WERI-Rb-1 (cell line): Measurements from ENCODE around the gene SNCG.

Experiments
- DNase-seq: peaks from one replicate; pipeline ENCODE4 v3.0.0-alpha.2; 2020
- H3K27ac ChIP-seq: fragments of 250-450 bp; sonication (Bioruptor Pico); 2 replicates; pipeline ENCODE4 v1.5.1; 2020; ENCODE audit warnings: mild to moderate bottlenecking, moderate library complexity
- H3K27me3 ChIP-seq: fragments of 250-450 bp; sonication (Bioruptor Pico); 2 replicates; pipeline ENCODE4 v1.5.1; 2021; ENCODE audit warnings: mild to moderate bottlenecking, low read depth, moderate library complexity; ENCODE audit not compliant: insufficient read depth, severe bottlenecking
- H3K36me3 ChIP-seq: fragments of 250-450 bp; sonication (Bioruptor Pico); 2 replicates; pipeline ENCODE4 v1.5.1; 2020; ENCODE audit warnings: mild to moderate bottlenecking, moderate library complexity
- H3K4me3 ChIP-seq: 2 replicates; pipeline ENCODE4 v1.5.1; 2011; ENCODE audit warnings: low read depth, mild to moderate bottlenecking, control low read depth, low read length
- H3K9me3 ChIP-seq: fragments of 250-450 bp; sonication (Bioruptor Pico); 2 replicates; pipeline ENCODE4 v1.5.1; 2021; ENCODE audit warnings: mild to moderate bottlenecking, moderate library complexity; ENCODE audit not compliant: severe bottlenecking
- TF ChIP-seq, protein P1 (sequence below): IDR thresholded peaks from 2 replicates; pipeline ENCODE4 v1.5.1; 2011; ENCODE audit warnings: low read depth, mild to moderate bottlenecking, control low read depth, inconsistent platforms, low read length

Gene SNCG

DNA sequence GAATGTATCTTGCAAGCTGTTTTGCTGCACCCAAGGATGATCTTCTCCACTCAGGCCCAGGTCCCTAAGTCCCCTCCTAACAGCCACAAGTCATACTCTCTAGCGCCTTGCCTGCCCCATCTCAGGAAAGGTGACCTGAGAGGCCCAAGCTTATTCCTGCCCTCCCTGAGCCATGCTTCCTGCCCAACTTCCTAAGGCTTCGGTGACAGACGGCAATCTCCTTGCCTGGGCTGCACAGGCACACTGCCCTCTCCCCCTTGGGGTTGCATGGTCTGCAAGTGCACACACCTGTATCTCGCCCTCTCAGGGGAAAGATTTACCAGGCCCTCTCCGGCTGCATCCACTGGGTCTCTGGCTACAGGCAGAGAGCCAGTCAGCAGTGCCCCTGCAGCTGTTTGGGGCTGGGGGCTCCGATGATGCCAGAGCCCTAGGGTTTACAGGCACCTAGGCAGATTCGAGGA, 9.1 kb downstream of the SNCG start:
- Histone ChIP-seq H3K4me3 (no peak overlapping the region), H3K36me3 (no peaks in the 10 kb centered on the region), H3K27me3 (no peaks in the 10 kb centered on the region), H3K9me3 (no peaks in the 10 kb centered on the region), H3K27ac (no peak overlapping the region; the same call in 1 of the 2 replicates)
- TF ChIP-seq, protein P1, sequence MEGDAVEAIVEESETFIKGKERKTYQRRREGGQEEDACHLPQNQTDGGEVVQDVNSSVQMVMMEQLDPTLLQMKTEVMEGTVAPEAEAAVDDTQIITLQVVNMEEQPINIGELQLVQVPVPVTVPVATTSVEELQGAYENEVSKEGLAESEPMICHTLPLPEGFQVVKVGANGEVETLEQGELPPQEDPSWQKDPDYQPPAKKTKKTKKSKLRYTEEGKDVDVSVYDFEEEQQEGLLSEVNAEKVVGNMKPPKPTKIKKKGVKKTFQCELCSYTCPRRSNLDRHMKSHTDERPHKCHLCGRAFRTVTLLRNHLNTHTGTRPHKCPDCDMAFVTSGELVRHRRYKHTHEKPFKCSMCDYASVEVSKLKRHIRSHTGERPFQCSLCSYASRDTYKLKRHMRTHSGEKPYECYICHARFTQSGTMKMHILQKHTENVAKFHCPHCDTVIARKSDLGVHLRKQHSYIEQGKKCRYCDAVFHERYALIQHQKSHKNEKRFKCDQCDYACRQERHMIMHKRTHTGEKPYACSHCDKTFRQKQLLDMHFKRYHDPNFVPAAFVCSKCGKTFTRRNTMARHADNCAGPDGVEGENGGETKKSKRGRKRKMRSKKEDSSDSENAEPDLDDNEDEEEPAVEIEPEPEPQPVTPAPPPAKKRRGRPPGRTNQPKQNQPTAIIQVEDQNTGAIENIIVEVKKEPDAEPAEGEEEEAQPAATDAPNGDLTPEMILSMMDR, result no peak
- DNase-seq, result no peak

DNA sequence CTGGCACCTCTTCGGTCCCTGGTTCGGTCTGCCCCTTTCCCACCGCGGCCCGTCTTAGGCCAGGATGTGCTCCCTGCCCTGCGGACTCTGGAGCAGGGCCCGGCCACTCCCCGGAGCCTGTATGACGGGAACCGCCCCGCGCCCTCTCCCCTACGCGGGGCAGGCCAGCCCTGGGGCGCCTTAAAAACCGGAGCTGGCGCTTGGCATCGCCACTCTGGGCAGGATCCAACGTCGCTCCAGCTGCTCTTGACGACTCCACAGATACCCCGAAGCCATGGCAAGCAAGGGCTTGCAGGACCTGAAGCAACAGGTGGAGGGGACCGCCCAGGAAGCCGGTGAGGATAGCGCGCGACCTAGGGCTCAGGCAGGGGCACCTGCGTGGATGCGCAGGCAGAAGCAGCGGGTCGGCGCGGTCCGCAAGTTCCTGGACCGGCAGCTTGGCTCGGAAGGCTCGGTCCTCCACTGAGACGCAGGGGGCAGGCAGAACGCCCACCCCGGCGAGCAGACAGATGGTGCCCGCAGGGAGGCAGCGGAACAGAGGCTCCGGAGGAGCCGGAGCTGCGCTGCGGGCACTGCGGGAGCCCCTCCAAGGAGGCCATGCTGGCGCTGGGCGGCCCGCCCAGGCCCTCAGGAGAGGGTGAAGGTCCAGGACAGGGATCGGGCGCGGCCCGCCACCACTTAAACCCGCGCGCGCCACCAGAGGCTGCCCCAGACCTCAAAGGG, 10.0 kb downstream of the SNCG start, which contains the start of gene ADIRF:
Gene ADIRF, plus strand, starts transcription at position 212 of the 723 bp plus-strand sequence. Its CDS starts 63 bp downstream, at position 275.
- Histone ChIP-seq H3K4me3 (no peak within 1 kb of the TSS), H3K27ac (no peak within 1 kb of the TSS; the same call in 1 of the 2 replicates), H3K27me3 (no peaks in the 10 kb centered on the region), H3K9me3 (no peaks in the 10 kb centered on the region), H3K36me3 (no peaks in the 10 kb centered on the region)
- TF ChIP-seq, protein P1, result no peak
- no peak for DNase-seq

DNA sequence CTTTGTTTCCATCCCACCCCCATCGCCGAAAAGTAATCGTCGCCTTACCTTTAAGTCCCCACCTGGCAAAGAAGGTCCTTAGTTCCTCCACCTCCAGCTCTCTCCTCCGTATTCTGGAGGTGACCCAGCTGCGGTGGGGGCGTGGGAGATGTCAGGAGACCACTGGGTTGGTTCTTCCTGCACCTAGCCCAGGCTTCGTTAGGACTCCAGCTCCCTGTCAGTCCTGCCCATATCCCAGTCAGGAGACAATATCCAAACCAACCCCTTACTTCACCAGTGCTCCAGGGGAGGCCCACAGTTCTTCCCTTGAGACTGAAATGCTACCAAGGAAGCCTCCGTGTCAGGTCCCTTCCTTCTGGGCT, 10.6 kb downstream of the SNCG start:
- Histone ChIP-seq H3K27me3 (no peaks in the 10 kb centered on the region), H3K9me3 (no peaks in the 10 kb centered on the region), H3K4me3 (no peak overlapping the region), H3K27ac (no peak overlapping the region), H3K36me3 (no peaks in the 10 kb centered on the region)
- no peak for DNase-seq
- TF ChIP-seq, protein P1, result no peak

- Histone ChIP-seq H3K4me3 (no peak overlapping the region), H3K27me3 (no peaks in the 10 kb centered on the region)
- no peak for DNase-seq
Observed at GRCh38 chr10:86969421-86970041, 11.1 kb downstream of the SNCG start.

GRCh38 chr10:86970162-86970981, 12.0 kb downstream of the SNCG start:
- H3K27ac ChIP-seq, result no peak overlapping the region
- H3K4me3 ChIP-seq, result no peak overlapping the region
- H3K36me3 ChIP-seq, result no peaks in the 10 kb centered on the region
- TF ChIP-seq, protein P1, result no peak
- DNase-seq, result no peak
- H3K27me3 ChIP-seq, result no peaks in the 10 kb centered on the region
- no peaks in the 10 kb centered on the region for H3K9me3 ChIP-seq

More at GRCh38 chr10:86969421-86970041, 11.1 kb downstream of the SNCG start:
- TF ChIP-seq, protein P1, result no peak
- Histone ChIP-seq H3K27ac (no peak overlapping the region), H3K36me3 (no peaks in the 10 kb centered on the region), H3K9me3 (no peaks in the 10 kb centered on the region)
